GM19438 (cell line): ENCODE measurements around the gene KHK.

ENCODE experiments used
- ATAC-seq: cut with Tn5 transposase; IDR thresholded peaks from one replicate; pipeline ENCODE4 v1.9.1; 2021; ENCODE audit warnings: low read depth; ENCODE audit not compliant: unreplicated experiment

Gene KHK

DNA sequence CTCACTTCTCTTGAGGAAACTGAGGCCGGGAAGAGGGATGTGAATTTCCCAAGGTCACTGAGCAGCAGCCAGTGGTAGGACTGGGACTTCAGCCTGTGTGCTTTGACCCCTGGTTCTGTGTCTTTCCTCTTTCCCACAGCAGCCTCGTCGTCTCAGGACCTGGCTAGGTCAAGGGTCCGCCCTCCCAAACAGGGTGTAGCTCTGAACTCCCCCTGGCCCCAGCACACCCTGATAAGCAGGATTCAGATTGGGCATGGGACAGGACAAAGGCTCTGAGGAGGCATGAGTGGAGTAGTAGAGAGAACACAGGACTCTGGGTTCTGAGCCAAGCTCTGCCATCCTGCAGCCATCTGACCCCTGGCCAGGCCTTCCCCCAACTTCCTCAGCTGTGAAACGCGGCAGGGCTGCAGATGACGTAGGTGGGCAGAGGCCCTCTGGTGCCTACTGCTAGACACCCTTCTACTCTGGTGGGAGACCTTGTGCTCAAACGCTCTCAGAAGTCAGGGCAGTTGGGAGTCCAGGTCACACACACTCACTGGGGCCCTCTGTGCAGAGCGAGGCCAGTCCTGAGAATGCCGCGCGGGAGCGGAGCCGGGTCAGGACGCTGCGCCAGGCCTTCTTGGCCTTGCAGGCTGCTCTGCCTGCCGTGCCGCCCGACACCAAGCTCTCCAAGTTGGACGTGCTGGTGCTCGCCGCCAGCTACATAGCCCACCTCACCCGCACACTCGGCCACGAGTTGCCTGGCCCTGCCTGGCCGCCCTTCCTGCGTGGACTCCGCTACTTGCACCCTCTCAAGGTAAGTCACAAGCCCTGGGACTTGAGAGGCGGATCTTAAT, 63.2 kb downstream of the KHK start:
- no peak for ATAC-seq
